HG03457 (cell line): ENCODE results near the gene FGR.
"Not testable (repeated sequence)": the region's sequence is repeated elsewhere in the genome, so short reads cannot be mapped to it uniquely, and the experiment has no call there.

ENCODE experiments used
- ATAC-seq: cut with Tn5 transposase; IDR thresholded peaks from one replicate; pipeline ENCODE4 v1.9.1; 2021; ENCODE audit warnings: moderate number of reproducible peaks; ENCODE audit not compliant: unreplicated experiment

FGR gene

GRCh38 chr1:27660300-27660835 is 25.4 kb upstream of the FGR start:
- ATAC-seq = peak; percentile 4

DNA sequence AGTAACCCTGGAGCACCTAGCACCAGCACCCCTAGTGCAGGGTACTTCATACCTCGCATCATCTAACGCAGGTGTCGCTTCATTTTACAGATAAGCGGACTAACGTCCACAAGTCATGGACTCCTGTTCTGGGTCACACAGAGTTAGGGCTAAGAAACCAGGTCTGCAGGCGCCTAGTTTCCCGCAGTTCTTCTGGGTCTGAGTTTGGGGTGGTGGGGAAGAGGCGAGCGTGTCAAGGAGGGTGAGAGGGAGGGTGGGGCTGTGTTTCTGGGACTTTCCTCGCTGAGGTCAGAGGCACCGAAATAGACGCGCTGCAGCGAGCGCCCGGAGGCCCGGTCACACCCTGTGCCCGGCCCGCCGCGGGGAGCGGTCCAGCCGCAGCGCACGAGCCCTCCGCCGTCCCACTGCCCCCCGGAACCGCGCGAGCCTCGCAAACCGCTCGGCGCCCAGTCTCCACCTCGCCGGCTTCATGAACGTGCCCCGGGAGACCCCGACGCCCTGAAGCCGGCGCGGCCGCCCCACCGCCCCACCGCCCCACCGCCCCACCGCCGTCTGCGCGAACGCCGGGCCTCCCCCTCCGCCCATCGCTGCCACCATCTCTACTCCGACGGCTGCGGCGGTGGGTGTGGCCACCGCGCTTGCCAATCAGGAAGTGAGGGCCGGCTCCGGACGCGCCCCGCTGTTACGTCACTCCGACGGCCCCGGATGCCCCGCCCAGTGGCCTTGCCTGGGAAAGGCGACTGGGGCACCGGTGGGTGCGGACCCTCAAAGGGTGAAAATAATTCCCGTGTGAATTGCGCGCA is 24.7 kb upstream of the FGR start:
- ATAC-seq = peak; percentile 39

DNA sequence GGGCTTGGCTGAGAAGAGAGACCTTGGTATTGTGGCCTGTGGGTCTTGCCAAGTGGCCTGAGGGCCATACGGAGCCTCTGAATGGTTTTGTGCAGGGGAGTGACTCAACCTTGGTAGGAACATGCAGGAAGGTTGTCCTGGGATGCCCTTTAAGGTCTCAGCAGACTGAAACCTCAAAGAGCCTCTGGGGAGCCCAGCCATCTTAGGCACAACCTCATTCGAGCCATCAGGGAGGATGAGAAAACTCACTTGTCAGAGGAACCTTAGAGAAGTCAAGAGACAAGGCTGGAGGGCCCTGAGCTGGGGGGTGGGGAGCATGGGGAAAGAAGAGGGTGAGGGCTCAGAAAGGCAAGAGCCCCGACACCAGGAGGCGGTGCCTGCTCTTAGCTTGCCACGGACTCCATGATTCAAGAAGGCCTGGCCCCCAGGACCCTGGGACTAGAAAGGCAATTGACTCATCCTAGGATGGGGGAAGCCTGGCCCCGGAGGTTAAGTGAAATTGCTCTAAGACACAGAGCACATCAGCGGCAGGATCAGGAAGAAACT is 24.0 kb upstream of the FGR start:
- ATAC-seq = peak; percentile 2

DNA sequence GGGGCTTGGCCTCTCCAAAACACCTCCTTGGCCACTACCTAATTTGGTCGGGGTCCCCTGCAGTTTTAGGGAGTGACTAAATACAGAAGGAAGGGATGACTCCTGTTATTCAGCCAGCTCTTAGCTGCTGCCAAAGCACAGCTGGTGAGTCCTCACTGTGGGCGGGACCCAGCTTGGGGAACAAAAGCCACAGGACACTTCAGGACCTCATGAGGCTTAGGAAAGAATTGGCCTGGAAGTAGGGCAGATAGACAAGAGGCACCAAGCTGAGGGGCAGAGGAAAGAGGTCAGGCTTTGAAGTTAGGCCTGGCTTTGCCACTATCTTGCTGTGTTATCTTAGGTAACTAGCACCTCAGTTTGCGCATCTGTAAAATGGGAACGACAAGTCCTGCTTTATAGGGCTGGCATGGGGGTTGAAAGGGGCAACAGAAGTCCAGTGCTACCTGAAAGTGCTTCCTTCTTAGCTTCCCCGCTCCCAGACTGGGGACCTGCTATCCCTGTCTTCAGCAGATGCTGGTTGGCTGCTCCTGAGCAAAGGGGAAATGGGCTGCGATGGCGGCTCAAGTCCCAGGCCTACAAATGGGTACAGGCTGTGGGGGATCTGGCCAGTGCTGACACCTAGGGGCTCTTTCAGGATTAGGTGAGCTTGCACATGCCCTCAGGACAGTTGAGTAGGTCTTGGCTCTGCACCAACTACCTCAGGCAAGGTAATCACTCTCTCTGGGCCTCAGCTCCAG is 21.3 kb upstream of the FGR start:
- ATAC-seq = no peak

DNA sequence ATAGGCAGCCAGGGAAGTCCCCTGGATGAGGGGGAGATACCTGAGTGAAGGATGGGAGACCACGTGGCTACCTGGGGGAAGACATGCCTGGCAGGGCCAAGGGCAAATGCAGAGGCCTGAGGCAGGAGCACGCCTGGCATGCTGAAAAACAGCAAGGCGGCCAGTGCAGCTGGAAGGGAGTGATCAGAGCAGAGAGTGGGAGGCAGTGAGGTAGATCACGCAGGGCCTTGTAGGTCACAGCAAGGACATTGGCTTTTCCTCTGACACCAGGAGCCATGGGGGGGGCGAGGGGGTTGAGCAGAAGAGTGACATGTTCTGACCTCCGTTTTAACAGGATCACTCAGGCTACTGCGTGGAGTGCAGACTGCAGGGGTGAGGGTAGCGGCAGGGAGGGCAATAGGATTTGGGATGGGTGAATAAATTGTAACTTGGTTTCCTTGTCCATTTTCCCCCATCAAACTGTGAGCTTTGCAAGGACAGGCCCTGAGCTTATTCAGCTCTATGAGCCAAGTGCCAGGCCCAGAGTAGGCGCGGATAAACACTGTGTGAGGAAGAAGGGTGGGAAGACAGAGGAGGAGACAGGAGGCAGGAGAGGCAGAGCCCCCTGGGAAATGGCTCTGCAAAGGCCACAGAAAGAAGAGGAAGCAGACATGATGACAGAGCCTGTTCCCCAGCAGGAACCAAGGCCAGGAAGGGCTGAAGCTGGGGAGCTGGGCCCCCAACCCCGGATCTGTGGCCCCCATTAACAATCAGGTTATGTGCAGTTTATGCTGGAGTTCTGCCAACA is 20.4 kb upstream of the FGR start:
- ATAC-seq = no peak

- ATAC-seq = no peak
Observed at GRCh38 chr1:27652111-27652864, 17.3 kb upstream of the FGR start.

- ATAC-seq = no peak
Observed at GRCh38 chr1:27650539-27651175, 15.7 kb upstream of the FGR start.

DNA sequence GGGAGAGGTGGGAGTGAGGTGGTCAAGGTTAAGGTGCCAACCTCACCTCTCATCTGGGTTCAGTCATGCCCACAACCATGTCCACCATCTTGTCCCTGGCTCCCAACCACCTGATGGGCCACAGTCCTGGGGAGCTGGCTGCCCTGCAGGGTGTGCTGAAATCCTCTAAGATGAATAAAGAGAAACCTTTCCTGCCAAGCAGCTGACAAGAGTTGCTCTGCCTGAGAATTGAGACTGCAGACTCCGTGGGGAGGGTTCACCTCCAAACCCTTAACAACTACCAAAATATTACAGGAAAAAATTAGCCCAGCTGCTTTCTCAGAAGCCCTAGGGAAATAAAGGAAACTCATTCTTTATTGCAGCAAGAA is 15.2 kb upstream of the FGR start:
- no peak for ATAC-seq

DNA sequence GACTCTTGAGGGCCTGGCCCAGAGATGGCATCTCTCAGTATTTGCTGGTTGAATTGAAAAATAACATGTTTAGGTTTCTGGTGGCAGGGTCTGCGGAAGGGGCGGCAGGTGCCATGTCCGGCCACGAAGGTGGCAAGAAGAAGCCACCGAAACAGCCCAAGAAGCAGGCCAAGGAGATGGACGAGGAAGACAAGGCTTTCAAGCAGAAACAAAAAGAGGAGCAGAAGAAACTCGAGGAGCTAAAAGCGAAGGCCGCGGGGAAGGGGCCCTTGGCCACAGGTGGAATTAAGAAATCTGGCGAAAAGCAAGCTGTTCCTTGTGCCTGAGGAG is 14.3 kb upstream of the FGR start:
- no peak for ATAC-seq

DNA sequence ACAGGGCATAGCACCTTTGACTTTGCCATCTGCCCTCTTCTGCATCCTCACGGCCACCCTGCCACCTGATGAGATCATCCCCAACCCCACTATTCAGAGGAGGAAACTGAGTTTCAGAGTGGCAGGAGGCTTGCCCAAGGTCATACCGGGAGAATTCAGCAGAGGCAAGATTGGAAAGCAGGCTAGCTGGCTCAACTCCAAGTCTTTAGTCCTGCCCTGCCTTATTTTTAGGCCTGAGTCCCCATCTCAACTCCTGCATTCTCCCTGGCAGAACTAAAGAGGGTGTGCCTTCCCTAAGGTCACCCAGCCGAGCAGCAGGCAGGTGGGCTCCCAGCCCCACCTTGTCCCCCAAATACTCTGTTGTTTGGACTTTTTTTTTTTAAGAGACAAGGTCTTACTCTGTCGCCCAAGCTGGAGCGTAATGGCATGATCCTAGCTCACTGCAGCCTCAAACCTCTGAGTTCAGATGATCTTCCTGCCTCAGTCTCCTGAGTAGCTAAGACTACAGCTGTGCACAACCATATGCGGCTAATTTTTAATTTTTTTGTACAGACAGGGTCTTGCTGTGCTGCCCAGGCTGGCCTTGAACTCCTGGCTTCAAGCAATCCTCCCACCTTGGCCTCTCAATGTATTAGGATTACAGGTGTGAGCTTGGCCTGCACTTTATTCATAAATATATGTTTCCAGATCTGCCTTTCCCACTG is 13.8 kb upstream of the FGR start:
- no peak for ATAC-seq

- no peak for ATAC-seq
Observed at GRCh38 chr1:27647328-27647727, 12.3 kb upstream of the FGR start.

DNA sequence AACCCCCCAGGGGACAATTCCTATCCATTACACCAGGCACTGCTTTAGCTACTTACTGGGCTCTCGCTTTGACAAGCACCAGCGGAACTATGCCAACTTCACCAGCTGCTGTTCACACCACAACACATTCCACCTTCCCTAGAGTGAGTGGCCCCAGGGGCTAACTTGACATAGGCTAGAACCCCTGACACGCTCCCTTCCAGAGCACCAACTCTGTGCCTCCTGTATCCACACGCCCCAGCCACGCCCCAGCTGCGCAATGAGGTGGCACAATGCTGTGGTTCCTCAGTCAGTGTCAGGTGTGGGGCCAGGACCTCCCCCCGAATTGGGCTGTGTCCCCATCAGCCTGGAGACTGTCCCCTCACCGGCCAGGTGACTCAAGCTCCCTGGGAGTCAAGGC is 11.7 kb upstream of the FGR start:
- ATAC-seq = no peak

DNA sequence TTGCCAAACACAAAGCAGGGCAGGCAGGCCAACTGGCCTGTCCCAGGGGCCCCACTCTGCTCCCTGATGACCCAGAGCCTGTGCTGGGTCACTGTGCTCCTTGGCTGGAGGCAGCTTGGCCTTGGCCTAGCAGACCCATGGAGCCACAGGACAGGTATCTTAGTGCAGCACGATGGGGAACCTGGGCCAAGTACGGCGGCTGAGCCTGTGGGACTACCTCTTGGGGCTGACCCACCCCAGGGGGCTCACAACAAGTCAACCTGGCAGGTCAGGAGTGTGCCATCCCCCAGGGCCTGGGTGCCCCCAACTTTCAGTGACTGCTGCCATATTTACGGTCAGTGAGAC is 10.1 kb upstream of the FGR start:
- no peak for ATAC-seq

DNA sequence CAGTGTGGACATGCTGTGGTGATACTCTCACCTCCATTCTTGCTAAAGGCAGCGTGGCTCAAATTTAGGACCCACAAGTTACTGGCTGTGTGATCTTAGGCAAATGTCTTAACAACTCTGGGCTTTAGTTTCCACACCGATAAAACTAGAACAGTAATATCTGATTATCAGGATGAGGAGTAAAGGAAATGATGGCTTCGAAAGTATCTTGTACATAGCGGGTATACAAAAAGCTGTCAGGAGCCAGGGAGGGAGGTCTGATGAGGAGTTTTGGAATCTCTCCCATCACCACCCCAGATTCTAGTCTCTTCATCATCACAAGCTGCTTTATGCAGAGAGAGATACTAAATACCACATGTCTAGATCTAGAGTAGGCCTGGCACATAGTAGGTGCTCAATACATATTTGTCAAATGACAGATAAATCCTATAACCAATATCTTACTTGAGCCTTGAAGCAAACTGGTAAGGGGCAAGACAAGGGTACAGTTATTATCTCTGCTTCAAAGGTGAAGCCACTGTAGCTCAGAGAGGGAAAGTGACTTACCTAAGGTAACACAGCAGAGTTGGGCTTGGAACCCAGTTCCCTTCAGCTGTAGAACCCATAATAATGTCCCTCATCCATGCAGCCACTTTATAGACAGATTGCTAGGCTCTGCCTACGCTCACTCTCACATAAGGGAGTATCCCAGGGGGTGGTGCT is 9.5 kb upstream of the FGR start:
- no peak for ATAC-seq

DNA sequence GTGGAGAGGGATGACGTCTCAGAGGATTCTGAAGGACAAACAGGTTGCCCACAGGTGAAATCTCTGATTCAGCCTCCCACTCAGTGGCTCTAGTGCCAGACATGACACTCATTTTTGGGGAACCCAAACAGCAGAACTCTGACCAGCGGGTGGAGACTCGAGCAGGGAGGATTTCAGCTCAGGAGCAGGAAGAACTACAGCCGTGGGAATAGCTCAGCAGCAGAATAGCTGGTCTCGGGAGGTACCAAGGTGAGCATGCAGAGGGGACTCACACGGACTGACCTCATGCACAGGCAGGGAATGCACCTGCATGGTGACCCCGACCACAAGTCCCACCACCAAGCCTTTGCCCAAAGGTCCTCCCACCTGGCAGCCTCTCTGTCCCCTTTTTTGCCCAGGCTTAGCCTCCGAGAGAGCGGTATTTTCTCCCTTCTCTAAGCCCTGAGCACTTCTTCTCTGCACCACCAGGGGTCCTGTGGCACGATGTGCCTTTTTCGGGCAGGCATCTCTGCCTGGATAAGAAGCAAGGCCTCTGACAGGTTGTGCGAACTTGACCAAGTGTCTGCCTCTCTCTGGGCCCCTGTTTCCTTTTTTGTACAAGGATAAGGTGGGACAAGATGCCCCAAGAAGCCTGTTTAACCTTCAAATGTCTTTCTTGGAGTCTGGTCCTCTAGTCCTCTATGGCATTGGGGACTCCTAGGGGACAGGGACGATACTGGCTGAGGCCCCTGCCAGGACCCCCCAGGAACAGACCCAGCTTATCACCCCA is 8.8 kb upstream of the FGR start:
- ATAC-seq = no peak

GRCh38 chr1:27640514-27640913 is 5.5 kb upstream of the FGR start:
- ATAC-seq = not testable (repeated sequence)

DNA sequence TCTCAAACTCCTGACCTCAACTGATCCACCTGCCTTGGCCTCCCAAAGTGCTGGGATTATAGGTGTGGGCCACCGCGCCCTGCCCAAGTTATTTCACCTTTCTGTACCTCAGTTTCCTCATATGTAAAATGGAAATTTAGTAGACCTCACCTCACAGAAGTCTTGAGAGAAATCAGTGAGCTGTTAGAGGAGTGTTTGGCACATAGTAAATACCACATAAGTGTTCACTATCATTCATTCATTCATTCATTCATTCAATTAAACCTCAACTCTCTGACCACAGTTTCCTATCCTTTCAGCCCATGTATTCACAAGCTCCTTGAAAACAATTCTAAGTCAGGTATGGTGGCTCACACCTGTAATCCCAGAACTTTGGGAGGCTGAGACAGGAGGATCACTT is 3.8 kb upstream of the FGR start:
- no peak for ATAC-seq

DNA sequence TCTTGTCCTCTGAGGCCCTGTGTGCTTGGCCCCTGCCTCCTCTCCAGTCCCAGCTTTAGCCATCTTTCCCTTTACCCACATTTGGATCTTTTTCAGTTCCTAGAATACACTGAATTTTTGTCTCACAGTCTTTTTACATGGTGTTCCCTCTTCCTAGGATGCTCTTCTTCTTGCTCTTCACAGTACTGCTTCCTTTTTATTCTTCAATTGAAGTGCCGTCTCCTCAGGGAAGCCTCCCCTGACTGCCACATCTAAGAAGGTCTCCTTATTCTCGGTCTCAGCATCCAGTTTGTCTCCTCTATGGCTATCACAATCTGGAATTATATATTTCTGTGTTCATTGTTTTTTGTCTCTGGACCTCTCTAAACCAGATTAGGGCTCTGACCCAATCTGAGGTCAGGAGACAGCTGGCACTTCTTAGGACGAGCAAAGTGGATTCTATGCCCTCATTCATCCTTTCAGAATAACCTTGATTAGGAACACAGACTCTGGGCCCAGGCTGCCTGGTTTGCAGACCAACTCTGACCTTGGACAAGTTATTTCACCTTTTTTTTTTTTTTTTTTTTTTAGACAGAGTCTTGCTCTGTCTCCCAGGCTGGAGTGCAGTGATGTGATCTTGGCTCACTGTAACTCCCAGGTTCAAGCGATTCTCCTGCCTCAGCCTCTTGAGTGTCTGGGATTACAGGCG is 3.2 kb upstream of the FGR start:
- no peak for ATAC-seq
